ENCODE results near the gene PCA3.

PCA3 gene

DNA sequence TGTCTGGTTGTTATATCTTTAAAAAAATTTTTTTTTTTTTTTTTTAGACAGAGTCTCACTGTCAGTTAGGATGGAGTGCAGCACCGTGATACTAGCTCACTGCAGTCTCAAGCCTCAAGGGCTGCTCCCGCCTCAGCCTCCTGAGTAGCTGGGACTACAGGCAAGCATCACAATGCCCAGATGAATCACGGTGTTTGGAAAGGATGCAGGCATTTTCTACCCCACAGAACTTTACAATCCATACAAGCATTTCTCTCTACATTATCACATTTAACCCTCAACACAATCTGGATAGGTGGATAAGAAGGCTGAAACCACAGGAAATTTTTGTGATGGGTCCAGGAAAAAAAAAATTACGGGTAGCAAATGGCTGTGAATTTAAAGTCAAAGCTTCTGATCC, 5.8 kb upstream of the PCA3 start:
- FAIRE-seq, result no peak

DNA sequence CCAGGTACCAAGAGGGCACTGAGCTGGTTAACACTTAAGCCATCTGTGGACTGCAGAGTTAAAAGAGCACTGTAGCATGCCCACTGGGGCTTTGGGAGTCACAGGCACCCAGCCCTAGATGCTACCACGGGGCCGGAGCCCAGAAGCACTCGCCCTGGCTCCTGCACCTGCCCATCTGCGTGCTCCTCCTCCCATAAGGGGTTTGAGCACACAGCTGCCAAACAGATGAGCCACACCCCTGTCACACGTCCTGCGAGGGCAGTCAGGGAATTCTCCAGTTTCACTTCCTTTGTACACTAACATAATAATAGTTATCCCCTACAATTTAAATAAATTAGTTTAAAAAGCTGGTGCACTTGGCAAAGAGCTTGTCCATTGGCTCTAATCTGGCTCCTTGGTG, 4.5 kb upstream of the PCA3 start:
- FAIRE-seq, result no peak

DNA sequence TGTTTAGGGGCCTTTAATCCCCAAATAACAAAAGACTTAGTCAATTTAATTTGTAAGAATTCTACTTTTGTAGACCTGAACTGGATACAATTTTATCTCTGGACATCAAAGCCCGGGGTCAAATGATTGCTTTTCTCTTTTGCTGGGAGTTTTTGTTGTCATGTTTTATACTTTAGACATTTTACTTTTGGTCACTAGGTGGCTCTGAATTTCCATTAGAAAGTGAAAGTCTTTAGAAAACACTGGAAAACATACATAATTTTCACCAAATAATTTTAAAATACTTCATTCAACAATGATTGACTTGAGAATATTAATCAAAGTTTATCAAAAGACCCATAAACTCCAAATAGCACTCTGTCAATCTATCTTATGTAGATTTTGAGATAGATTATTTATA, 2.8 kb upstream of the PCA3 start:
- FAIRE-seq, result no peak

DNA sequence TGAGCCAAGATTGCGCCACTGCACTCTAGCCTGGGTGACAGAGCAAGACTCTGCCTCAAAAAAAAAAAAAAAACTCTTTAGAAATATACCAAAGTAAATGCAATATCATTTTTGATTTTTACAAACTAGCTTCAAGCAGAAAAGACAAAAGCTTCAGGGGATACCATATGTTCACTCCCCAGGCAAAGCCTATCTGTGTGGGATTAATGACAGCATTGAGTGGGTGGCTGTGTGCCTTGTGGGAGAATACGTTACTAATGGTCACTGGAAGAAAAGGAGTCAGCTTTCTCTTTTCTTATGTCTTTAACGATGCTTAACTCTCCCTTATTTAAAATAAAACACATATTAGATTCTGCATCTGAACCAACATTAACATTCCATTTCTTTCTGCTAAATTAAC, 1.9 kb downstream of the PCA3 start:
- FAIRE-seq, result no peak

DNA sequence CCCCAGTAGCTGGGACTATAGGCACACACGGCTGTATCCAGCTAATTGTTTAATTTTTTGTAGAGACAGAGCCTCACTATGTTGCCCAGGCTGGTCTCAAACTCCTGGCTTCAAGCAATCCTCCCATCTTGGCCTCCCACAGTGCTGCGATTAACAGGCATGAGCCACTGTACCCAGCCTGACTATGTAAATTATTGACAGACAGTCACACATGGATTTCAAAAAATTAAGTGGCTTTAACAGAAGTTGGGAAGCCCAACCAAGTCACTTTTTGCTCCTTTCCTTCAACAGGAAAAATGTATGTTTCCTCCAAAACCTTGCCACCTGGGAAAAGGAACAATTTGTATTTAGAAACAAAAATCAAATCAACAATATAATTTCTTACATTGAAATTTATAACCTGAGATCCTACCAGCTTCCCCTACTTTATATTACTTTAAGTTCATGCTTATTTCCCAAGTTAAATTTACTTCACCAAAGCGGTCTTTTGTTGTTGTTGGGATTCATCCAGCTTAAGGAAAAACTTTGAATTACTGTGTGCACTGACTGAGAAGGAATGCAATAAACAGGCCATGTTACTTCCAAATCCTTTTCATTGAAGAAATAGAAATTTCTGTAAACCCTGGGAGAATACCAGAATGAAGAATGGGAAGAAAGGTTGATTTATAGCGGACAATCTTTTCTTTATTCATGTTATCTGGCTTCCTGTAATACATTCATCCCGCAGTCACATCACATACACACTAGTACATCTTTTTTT, 8.6 kb downstream of the PCA3 start:
- FAIRE-seq, result no peak

DNA sequence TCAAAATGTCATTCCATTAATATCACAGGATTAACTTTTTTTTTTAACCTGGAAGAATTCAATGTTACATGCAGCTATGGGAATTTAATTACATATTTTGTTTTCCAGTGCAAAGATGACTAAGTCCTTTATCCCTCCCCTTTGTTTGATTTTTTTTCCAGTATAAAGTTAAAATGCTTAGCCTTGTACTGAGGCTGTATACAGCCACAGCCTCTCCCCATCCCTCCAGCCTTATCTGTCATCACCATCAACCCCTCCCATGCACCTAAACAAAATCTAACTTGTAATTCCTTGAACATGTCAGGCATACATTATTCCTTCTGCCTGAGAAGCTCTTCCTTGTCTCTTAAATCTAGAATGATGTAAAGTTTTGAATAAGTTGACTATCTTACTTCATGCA, 20.6 kb downstream of the PCA3 start:
- no peak for FAIRE-seq

DNA sequence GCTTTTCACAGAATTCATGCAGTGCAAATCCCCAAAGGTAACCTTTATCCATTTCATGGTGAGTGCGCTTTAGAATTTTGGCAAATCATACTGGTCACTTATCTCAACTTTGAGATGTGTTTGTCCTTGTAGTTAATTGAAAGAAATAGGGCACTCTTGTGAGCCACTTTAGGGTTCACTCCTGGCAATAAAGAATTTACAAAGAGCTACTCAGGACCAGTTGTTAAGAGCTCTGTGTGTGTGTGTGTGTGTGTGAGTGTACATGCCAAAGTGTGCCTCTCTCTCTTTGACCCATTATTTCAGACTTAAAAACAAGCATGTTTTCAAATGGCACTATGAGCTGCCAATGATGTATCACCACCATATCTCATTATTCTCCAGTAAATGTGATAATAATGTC, 21.3 kb downstream of the PCA3 start:
- no peak for FAIRE-seq

DNA sequence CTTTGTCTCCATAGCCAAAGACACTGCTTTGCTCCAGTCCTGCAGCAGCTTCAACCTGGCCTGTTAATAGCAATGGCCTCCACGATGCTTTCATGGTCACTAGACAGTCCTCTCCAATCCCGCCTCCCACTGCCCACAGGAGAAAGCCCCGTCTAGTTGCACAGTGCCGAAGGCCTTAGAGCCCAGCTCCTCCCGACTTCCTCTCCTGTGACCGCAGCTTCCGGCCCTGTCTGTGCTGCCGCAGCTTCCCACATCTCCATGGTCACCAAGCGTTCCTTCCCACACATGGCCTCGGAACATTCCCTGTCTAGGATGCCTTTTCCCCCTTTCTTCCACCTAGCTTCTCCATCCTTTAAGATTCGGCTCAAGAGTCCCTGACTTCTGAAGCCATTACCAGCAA, 23.4 kb downstream of the PCA3 start:
- FAIRE-seq, result no peak

DNA sequence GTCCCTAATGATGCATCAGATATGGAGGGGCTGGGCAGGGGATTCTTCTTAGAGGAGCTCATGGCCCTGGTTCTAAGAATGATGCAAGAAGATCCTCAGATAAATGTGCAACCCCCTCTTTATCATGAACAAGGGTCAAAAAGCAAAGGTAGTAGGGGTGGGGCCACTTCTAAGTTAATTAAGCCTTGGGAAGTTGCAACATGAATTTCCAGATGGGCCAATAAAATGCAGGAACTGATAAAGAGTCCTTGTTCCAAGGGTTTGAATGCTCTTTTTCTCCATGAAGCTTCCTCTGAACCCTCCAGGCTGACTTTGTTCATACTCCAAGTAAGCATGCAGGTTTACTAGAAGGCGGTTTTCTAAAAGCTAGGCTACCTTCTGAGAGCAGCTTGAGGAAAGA, 25.6 kb downstream of the PCA3 start:
- FAIRE-seq, result no peak

DNA sequence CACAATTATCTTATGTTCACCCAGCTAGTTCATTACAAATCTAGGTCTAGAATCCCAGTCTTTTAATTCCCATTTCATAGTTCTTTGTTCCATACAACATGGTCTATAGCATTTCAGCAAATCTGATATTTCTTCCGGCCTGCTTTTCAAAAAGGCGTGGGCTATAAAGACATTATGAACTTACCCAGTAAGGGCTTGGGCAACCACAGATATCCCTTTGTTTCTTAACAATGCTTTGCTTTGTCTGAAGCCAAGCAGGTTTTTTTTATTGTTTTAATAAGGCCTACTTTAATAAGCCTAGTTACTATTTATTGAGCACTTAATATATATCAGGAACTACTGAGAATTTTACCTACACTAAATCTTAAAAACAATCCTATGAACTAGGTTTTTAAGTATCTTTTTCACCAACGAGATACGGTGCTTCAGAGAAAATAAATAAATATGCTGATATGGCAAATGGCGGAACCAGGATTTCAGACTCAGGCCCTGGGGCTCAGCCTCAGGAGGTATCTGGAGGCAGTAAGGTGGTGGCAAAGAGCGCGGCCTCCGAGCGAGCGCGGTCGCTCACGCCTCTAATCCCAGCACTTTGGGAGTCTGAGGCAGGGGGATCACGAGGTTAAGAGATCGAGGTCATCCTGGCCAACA, 29.7 kb downstream of the PCA3 start:
- no peak for FAIRE-seq

DNA sequence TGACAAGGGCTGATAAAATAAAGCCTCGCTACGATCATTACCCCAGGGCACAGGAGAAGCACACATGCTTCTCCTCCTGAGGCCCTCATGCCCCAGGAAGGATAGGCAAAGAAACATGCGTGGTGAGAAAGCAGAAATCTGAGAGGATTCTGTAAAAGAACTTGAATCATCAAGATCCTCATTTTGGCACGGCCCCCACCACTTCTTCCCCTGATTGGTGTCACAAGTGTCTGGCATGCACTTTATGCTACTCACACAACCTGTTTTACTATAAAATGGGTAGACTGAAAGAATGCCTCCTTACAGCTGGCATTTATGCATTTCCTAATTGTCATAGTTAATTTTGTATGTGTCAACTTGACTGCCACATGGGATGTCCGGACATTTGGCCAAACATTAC, 32.1 kb downstream of the PCA3 start:
- FAIRE-seq, result no peak

DNA sequence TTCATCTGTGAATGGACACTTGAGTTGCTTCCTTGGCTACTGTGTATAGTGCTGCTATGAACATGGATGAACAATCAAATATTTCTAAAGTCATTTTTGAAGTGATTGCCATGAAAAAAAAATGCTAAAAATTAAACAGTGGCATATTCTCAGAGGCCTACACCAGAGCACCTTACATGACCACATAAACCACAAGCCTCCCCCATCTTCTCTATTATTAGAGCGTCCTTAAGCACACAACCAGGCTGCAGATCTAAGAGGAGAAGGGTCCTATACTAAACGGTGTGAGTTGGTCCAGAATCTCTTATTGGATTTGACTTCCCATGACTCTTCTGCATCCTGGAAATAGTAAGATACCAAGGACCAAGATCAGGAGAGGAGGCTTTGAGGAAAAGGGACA, 34.3 kb downstream of the PCA3 start:
- no peak for FAIRE-seq

DNA sequence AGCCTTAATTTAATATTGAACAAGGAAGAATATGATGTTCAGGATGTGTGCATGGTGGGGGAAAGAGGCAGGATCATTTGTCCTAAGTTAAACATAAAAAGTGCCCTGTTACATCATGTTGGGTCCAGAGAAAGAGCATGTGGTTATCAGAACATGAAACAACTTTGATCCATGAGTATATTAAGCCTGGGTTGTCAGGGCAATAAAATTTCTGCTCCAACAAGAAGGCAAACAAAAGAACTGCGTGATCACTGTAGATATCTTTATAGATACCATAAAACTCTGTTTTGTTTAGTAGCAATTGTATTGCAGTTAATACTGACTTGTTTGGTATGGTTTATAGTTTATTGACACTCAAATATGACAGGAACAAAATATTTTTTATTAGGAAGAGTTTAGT, 35.2 kb downstream of the PCA3 start:
- FAIRE-seq, result no peak

DNA sequence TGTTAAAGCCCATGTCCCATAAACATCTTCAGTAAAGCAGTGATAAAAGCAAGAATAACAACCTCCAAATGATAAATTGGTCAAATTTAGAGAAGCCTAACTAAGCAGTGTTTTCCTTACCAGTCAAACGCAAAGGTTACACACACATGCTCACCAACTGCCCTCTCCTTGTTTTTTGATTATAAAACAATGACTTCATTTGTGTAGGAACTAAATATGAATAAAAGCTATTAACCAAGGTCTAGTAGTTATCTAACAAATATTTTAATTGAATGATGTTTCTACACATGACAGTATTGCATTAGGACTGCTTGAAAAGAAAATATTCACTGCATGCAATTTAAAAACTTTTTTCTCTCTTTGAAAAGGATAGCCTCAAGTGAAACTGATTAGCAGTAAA, 36.7 kb downstream of the PCA3 start:
- no peak for FAIRE-seq

DNA sequence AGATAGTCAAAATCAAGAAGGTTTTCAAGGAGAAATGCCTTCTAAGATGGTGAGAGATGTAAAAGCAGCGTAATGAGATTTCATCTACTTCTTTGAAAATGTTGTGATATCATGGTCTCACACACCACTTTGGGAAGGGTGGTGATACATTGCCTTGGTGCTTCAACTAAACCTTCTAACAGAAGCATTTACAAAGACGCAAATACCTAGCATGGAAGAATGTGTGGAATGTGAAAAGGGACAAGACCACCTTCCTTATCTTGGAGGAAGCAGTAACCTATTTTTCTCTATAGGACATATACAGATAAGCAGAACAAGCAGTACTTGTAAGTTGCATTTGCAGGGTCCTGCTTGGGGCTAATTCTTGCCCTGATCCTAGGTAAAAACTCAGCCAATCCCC, 38.8 kb downstream of the PCA3 start:
- no peak for FAIRE-seq

DNA sequence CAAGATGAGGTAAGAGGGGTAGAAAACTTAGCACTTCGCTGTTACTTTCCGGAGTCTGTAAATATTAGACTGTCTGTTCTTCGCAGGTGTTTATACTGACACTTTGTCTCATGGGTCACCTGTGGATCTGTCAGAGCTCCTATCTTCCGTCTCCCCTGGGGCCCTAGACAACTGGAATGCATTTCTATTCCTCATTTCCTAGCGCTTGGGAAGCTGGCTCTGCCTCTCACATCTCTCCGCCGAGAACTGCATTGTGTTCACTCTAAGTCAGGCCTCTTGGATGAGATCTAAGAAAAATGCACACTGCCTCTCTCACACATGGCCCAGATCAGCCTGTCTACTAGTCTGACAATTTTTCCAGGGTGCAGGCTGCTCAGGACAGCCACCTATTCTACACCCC, 39.5 kb downstream of the PCA3 start:
- no peak for FAIRE-seq

DNA sequence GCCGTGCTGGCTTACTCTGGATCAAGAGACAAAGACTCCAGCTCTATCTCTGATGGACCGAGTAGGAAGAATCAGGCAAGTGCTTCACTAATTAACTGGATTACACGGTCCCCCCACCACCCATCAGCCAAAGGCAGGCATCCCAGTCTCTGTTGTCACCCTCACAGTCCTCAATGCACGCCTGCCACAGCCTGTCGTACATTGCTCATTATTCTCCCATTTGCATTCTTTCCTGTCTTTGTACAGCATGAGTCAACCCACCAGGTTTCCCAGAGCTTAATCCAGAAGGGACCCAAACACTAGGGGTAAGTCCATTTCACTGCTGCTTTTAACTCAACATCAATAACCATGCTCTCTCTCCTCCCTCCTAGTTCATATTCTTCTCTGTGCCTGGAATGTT, 44.4 kb downstream of the PCA3 start:
- no peak for FAIRE-seq

DNA sequence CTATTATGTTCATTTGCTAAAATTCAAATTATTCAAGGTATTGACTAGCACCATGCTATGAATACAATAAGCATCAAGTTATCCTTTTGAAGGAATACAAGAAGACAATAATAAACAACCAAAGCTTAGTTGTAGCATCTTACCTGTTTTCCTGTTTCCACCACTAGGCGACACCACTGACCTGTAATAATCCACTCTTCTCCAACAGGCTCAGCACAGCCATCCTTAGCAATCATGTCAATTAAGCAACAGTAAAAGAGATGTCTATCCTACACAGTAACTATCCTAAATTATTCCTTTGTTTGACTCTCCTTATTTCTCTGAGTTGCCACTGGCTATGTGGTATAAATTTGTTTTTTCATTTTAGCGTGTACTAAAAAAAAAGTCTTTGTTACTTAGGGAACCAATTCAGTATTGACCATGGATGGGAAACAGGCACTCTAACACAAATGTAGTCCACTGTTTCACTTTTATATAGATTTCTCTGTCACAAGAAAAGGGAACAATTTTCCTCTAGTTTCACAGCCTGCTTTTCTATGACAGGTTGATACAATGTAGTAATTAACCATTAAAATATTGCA, 46.2 kb downstream of the PCA3 start:
- no peak for FAIRE-seq

DNA sequence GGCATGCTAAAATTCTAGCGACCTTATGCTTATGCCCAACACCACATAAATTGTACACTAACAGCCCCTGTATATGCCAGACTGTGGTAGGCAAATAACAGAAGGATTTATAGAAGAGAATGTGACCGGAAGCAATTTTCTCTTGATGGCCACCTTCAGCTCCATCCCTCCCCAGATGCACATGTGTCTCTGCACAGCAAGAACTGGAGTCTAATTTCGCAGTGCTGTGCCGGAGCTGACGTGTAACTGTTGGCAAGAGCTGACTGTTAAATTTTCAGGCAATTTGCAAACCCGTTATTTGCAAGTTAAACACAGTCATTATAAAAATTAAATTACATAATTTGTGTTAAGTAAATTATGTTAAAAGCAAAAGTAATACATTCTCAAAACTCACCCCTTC, 48.4 kb downstream of the PCA3 start:
- FAIRE-seq, result no peak

DNA sequence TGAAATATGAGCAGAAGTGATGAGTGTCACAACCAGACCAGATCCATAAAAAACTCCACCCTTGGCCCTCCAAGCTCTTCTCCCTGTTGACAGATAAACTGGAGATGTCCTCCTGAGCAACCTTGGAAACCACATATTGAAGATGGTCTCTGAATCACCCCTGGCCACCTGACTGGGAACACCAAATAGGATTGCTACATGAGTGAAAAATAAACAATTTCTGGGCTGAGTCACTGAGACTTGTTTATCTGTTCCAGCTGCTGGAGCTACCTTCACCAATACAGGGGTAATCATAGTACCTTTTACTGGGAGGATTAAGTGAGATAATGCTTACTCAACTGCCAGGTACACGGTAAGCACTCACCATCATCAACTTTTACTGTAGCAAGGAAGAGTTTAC, 53.3 kb downstream of the PCA3 start:
- FAIRE-seq, result no peak

DNA sequence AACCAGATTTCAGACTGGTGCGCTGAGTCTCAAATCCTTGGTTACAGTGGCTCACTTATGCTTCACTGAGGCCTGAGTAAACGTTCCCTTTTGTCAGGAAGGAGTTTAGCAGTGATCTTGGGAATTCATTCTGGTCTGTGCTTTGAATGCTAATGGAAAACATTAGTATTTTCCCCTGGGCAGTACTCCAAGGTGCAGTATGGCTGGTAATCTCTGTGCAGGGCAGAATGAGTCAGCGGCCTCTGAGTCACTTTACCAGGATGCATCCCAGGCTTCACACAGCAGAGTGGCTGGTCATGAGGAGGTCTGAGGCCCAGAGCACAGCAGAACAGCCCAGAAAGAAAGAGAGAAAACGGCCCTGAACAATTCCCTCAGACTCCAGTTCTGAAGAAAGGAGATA, 54.0 kb downstream of the PCA3 start:
- FAIRE-seq, result no peak

DNA sequence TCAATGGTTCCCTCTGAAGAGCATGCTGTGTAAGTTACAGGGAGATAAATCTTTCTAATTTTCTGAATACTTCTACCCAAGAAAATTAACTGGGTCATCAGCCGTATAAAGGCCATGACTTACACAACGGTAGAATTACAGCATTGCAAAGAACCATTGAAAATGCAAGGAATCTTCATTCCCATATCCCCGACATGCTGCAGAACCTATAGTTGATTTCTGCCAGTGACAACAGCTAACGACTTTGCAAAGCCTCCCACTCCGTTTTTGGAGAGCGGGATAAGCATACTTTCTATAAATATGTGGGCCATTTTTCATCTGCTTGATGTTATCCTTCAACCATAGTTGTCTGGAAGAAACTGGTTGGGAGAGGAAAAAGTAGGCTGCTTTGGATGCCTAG, 56.2 kb downstream of the PCA3 start:
- FAIRE-seq, result no peak

DNA sequence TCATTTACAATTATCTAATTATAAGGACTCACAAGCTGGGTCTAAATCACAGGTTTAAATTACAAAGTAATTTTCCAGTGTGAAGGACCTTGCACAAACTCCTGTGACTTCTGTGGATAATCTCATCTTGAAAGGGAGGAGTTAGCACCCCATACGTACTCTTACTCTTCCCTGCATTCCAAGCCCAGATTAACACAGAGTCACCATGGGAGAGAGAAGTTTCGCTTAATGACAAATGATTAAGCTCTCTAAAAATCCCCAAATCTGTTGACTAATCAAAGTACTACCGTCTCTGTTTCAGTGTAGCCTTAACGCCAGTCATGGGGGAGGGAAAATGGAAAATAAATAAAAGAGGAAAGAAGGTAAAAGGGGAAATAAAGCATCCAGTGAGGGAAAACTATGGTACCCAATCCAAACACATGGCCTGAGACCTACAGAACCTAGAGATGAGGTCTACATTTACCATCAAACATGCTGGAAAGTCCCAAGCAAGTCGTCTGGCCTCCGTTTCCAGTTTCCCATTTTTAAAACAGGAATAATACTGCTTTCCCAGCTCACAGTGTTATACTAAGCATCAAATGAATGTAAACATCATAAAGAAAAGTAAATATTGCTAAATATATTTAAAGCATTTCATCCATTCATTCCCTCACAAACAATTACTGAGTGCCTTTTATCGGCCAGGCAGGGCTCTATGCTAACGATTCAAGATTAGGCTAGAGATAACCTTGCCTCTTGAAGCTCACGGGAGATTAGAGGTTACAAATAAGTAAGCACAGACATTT, 63.2 kb downstream of the PCA3 start:
- FAIRE-seq, result no peak

DNA sequence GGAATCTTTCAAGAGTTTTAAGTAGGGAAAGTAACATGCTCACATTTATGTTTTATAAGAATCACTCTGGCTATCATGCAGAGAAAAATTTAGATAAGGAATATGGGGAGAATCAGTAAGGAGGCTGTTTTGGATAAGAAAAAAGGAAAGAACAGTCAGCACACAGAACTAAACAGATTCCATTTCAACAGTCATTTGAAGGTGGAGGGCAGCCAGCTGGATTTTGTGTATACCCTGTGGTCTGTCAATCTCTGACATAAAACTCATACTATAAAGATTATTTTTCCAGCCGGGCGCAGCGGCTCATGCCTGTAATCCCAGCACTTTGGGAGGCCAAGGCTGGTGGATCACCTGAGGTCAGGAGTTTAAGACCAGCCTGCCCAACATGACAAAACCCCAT, 64.2 kb downstream of the PCA3 start:
- no peak for FAIRE-seq
